ENCODE measurements around the gene COL23A1.

The COL23A1 gene

DNA sequence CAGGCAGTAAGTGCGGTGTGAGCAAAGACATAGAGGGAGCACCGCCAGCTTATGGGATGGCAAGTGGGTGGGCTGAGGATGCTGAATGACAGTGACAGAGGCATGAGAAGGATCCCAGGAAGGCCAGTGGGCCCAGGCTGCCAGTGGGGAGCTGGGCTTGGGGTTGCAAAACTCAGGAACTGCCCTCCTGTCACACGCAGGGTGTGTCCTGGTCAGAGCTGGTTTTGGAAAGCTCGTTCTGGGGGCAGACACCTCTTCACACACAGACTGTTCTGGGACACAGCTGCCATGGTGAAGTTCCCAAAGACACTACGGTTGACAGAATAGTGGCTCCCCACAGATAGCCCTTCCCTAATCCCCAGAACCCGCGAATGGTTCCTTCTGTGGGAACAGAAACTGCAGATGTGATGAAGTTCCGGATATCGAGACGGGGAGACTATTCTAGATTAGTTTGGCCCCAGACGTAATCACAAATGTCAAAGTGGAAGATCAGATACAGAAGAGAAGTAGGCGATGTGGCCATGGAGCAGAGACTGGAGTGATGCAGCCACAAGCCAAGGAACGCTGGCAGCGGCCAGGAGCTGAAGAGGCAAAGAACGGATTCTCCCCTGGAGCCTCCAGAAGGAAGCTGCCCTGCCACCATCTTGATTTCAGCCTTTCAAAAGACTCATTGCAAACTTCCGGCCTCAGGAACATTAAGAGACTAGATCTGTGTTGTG, 159.0 kb downstream of the COL23A1 start:
- DNase-seq = no peak

DNA sequence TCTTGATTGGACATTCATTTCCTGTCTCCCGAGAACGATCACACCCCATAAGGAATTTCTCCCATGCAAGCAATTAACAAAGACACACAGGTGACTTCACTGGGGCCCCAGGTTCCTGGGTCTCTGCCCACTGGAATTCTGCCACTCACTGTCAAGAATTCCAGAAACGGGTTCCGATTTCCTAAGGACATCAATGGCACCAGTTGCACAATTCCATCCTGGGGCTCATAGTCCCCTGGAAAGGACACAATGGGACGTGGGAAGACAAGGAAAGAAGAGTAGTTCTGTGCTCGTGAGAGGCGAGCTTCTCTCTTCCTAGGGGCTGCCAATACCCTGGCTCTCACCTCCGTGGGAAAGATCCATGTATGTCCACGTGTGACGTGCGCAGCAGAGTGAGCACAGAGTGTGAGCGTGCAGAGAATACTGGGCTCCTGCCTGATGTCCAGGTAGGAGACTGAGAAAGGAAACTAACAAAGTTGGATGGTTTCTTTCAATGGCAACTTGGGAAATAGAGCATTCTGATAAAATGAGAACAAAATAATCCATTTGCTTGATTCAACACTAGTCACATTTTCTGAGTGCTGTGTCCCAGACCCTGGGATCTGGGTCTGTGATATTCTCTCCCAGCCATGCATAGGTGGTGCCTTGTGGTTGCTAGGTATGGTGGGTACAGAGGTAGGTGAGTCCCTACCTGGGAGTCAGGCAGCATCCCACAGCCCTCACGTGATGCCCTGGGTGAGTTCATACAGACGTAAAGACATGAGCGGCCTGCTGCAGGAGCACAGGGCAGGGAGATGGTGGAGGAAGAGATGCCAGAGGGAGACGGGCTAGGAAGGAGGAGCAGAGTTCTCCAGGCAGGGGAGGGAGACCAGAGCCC, 159.8 kb downstream of the COL23A1 start:
- no peak for DNase-seq

DNA sequence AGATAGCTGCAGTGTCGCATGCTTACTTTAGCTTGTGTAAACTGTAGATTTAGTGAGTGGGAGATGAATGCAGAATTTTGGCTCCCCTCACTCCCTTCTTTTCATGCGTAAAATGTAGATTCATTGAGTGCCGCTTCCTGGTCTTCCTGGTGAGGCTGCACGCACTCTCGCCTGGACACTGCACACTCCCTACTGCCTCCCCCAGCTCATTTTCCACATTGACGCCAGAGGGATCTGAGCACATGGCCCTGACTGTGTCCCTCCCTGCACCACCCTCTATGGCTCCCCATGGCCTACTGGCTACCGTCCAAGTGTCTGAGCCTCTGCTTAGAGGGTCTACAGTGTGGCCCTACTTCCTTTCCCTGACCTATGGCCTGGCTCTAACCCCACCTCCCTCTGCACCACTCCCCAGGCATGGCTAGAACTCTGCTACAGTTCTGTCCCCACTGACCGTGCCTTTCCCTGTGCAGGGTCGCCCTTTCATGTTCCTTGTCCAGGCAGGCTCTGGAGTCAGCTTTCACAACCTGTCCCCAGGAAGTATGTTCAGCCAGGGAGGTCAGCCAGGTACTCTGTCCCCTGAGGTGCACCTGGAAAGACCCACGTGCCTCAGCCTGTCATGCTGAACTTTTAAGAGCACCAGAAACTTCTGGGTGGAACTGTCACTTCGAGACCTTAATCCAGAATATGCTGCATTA, 160.6 kb downstream of the COL23A1 start:
- DNase-seq = no peak

DNA sequence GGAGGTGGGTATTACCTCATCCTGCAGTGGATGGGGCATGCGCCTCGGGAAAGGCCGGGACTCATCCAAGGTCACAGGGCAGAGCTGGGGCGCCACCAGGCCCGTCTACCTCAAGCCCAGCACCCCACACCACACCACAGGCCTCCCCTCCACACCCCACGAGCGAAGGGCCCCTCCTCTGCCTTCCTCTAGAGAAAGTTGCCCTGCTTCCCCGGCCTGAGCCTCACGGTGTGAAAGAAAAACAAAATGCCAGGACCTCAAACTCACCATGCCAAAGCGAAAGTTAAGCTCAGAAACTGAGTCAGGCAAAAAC, 161.1 kb downstream of the COL23A1 start:
- DNase-seq = no peak

DNA sequence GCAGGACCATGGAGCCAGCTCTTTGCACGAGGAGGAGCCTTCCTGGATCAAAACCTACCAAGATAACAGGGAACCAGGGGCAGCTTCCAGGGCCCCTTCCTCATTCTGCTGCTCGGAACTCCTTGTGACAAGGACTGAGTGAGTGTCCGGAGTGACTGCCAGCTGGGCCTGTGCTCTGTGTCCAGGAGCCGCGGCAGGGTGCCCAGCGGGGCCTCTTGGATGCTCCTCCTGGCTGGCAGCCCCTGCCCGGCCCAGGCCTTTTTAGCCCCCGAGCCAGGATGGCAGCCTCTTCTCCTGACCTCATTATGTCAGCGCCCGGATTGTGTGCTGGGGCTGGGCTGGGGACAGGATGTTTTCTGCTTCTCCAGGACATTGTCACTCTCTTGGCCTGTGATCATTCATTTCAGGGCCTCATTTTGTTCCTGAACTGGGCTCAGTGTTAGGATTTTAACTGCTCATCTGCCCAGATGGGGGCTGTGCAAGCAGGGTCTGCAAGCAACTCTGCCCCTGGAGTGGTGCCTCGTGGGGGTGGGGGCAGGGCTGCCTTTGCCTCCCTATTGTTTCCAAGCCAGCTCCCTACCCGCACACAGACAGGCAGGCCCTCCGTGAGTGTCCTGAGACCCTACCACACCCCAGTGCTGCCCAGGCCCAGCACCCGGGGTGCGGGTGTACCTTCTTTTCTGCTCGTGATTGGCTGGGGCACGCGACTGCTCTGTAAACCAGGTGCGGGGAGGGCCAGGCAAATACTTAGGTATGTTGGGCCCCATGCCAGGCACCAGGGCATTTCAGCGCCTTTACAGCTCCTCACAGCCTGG, 161.6 kb downstream of the COL23A1 start:
- DNase-seq = no peak

DNA sequence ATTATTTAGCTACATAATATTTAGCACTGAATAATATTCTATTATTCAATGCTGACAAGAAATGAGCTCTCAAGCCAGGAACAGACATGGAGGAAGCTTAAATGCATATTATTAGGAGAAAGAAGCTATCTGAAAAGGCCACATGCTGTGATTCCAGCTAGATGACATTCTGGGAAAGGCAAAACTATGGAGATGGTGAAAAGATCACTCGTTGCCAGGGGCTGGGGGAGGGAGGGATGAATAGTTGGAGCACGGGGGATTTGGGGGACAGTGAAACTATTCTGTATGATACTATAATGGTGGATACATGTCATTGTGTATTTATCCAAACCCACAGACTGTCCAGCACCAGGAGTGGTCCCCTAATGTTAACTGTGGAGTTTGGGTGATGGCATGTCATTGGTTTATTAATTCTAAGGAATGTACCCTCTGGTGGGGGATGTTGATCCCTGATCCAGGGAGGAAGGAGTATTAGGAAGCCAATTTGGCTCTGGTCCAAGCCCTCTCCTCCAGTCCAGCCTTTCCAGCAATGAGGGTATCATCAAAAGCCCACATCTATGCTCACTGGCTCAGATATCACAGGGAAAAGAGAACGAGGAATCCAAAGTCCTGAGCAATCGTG, 162.5 kb downstream of the COL23A1 start:
- no peak for DNase-seq

DNA sequence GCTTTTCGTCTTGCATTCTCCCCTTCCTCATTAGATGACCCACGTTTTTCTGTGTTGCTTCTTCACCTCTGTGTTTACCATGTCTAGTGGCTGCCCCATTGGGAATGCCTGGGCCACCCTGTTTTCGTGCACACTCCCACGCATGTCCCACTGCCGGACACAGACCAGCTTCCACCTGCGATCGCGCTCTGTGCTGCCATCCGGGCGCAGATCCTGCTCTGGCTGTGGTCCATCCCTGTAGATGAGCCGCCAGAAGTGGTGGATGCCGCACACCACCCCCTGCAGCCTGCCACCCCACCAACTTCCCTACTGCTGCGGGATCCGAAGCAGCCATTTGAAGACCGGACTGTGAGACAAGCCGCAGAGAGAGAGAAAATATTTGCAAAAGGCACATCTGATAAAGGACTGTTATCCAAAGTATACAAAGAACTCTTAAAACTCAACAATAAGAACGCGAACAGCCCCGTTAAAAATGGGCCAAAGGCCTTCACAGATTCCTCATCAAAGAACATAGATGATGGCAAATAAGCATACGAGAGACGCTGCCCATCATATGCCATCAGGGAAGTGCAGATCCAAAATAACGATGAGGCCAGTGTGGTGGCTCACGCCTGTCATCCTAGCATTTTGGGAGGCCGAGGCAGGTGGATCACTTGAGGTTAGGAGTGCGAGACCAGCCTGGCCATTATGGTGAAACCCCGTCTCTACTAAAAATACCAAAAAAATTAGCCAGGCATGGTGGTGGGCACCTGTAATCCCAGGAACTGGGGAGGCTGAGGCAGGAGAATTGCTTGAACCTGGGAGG, 163.7 kb downstream of the COL23A1 start:
- DNase-seq = no peak

DNA sequence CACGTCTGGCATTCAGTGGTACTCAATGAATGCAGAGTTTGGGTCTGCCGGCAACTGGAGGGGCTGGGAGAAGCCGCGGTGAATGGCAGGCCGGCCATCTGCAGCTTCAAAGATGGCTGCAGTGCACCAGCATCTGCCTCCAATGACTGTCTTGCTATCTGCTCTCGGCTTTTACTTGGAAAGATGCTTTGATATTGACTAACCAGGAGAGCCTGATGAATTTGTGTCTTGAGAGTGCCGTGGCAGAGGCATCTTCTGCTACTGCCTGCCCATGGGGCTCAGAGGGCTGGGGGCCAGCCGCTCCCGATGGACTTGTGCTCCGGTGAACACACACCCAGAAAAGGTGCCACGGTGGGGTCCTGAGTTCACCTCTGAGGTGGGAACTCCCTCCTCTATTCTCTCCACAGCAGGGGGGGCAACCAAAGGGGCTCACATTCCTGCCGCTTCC, 164.5 kb downstream of the COL23A1 start:
- no peak for DNase-seq

DNA sequence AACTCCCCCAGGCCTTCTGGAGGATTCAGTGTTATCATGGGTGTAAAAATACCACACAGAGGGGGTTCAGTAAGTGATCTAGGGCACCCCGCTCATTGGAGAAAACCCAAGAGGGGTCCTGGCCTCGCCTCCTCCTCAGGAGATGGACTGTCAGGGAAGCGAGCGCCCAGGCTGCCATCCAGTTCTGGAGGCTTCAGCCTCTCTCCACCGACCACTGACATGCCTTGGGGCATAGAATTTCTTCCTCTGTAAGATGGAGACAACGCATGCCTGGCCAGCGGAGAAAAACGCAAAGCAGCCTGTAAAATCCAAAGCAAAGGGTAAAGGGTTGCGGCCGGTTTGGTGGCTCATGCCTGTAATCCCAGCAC, 165.4 kb downstream of the COL23A1 start:
- no peak for DNase-seq

DNA sequence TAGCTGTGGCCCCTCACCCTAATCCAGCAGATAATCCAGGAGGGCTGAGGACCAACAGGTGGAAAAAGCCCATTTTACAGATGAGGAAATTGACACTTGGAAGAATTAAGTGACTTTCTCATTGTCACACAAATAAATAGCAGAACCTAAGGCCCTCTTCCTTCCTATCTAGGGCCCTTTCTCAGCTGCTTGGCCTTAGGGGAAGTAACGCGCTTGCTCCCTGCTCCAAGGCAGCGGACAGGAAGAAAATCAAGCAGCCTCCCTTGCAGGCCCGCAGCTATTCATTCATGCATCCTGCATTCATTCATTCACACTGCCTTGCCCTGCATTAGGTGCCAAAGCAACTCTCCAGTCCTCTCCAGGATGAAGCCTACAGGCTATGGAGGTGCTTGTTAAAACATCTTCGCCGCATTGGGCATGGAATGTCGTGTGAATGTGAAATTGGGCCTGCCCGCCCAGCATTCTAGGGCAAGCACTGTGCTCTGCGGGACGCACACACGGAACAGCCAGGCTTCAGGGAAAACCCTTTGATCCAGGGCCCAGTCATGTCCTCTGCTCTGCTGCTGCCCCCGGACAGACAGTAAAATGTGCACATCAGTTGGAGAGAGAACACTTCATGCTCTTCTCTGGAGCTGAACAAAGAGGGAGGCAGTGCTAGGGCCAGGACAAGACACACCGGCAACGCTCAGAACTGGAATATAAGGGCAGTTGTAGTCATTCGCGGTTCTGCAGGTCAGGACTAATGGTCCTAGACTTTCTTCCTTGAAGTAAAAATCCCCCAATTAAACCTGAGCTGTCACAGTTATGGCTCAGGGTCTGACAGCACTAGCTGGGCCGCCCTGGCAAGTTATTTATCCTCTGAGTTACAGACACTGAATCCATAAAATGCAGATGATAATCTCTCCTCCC, 166.0 kb downstream of the COL23A1 start:
- DNase-seq = no peak

DNA sequence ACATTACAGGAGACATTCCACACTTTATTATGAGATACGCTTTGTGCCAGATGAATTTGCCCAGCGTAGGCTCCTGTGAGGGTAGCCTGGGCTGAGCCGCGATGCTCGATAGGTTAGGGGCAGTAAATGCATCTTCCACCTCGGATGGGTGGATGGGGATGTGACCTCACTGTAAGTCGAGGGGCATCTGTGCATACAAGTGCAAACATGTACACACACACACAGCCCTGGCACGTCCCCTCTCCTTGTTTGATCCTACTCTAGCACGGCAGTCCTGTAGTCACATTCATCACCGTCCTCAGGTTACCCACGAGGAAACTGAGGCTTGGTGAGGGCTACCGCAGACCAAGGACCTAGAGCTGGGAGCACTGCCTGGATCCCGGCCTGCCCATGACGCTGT, 166.8 kb downstream of the COL23A1 start:
- no peak for DNase-seq

DNA sequence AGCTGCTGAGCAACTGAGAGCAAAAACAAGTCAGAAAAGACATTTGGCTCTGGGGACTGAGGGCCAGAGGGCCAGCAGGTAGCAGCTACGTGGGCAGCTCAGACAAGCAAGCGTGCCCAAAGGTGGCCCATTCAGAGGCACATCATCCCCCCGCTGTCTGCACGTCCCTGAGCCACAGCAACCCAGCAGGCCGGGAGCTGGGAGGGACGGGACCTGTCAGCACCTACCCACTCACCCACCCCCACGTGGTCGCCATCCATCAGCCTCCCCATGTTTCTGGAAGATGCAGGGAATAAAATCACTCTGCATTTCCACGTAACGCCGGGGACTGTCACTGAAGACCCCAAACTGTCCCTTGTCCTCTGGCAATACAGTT, 167.8 kb downstream of the COL23A1 start:
- no peak for DNase-seq

DNA sequence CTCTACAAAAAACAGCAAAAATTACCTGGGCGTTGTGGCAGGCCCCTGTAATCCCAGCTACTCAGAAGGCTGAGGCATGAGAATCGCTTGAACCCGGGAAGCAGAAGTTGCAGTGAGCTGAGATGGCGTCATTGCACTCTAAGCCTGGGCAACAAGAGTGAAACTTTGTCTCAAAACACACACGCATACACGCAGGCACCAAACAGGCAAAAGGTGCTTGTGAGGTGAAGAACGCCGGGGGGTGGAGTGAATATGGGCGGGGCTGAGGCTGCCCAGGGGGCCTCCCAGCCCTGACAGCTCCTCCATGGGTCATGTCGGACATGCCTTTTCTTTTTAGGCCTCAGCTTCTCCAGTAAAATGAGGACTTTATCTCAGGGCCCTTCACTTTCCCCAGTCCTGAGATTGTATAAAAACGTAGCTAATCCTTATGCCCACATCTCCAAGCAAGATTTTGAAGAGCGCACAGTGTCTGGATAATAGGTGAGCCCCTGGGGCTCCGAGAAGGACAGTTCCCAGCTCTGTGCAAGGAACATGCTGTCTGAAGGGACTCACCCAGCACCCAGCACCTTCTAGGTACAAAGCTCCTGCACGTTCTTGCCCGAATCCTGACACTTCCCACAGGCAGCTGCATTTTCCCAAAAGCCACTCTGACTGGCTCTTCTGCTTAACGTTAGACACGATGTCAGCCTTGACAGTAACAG, 168.3 kb downstream of the COL23A1 start:
- no peak for DNase-seq

DNA sequence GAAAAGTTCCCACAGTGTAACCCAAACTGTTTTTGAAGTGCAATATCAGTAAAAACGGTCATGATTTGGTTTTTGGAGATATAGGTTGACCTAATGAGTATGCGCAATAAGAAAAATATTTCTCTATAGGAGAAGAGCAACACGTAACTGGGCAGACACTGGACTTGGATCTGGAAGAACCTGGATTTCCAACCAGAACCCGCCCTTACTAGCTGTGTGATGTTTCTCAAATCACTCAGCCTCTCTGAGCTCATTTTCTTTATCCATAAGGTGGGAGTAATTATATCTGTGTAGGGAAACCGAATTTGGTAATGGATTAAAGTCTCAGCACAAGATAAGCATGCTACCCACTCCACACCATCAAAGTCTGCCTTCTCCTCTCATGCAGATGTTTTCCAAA, 169.1 kb downstream of the COL23A1 start:
- no peak for DNase-seq

DNA sequence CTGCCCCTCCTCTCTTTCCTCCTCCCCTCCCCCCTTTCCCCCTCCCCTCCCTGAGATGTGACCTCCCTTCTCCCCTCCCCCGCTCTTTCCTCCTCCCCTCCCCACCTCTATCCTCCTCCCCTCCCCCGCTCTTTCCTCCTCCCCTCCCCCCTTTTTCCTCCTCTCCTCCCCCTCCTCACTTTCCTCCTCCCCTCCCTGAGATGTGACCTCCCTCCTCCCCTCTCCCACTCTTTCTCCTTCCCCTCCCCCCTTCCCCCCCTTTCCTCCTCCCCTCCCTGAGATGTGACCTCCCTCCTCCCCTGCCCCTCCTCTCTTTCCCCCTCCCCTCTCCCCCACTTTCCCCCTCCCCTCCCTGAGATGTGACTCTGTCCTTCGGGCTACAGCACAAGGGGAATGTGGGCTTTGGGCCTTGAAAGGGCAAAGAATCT, 169.8 kb downstream of the COL23A1 start:
- no peak for DNase-seq

DNA sequence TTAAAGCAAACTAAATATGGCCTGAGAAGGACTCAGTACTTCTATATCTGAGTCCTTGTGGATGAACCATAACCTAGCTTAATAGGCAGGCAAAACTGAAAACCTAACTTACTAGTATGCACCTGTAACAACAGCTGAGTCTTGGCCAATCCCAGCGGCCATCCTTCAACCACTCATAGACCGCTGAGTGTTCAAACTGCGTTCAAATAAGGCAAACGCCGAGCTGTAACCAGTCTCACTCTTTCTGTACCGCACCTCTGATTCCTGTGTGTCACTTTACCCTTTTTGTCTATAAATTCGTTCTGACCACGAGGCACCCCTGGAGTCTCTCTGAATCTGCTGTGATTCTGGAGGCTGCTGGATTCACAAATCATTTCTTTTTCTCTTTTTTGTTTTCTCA, 170.5 kb downstream of the COL23A1 start:
- no peak for DNase-seq

DNA sequence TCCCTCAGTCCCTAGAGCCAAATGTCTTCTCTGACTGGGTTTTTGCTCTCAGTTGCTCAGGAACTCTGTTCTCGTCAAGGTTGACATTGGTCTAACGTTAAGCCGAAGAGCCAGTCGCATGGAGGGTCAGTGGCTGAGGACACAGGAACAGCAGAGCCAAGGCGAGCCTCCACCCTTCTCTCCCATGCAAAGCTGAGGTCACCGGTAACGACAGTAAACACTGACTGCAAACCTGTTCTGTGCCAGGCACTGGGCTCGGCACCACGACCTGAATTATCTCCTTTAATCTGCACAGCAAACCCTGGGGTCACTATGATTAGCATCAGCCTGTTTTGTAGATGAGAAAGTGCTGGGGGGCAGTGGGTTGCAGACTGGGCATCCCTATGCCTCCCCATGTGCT, 171.0 kb downstream of the COL23A1 start:
- no peak for DNase-seq

DNA sequence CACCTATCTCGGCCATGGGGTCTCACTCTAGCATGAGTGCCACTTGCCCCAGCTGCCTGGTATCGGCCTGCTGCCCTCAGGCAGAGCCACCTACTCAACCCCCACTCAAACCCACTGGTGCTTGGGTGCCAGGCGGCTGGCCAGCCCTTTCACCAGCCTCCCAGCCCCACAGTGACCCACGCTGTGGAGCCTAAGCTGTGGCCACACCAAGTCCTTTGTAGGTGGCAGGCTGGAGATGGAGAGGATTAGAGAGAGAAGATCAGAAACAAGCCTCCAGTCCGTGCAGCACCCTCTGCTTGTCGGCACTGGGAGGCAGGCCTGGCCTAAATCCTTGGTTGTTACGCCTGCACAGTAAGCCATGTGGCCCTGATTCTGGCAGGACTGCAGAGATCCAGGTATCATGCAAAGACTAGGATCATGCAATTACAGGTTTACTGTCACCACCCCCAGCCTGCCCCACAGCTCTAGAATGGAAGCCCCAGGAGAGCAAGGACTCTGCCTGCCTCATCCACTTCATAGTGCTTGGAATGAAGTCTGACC, 171.7 kb downstream of the COL23A1 start:
- no peak for DNase-seq

DNA sequence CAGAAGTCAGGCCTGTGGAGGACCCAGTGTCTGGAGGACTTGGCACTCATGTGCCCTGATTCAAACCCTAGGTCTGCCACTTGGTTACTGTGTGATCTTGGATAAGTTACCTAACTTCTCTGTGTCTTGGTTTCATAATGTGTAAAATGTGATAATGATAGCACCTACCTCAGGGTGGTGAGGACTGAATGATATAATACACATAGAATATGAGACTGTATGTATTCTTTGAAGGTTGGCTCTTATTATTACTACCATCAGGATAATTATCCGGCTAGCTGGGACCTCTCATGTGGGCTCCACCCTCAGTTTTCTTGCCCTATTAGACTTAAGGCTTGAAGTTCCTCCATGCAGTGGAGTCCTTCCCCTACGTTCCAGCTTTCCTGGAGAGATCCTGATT, 172.2 kb downstream of the COL23A1 start:
- no peak for DNase-seq

DNA sequence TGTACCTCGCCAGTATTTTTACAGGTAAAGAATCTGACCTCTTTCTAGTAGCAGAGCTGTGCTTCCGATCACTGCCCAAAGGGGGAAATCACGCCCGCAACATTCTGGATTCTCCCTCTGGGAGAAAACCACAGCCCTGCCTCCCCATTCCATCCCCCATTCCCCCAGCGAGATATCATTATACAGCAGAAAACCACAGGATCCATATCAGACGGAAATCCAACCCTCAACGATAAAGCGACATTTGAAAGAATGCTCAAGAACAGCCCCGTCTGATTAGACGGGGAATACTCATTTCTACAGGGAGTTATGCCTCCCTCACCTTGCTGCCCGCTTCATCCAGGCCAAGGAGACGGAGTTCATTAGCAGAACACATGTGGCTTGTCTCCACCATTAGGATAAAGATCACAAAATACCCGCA, 172.8 kb downstream of the COL23A1 start:
- no peak for DNase-seq
